D721Med (cell line): ENCODE measurements around the gene STEAP2.

Experiments used
- DNase-seq: peaks from one replicate; pipeline ENCODE4 v3.0.0; 2011; ENCODE audit warnings: low spot score; ENCODE audit not compliant: insufficient read length
- FAIRE-seq: peaks from 2 replicates; lab custom pipeline; 2011; peaks lifted over from hg19 to GRCh38; lab: Jason Lieb, UNC
- CTCF ChIP-seq: IDR thresholded peaks from 2 replicates; pipeline ENCODE4 v1.5.1; 2012; ENCODE audit warnings: mild to moderate bottlenecking, control low read depth; ENCODE audit not compliant: insufficient read depth; ENCODE audit errors: missing control alignments

Gene STEAP2

GRCh38 chr7:90224195-90224594, 12.7 kb downstream of the STEAP2 start:
- TF ChIP-seq CTCF = no peak
- no peak for FAIRE-seq

GRCh38 chr7:90225181-90225580, 13.6 kb downstream of the STEAP2 start:
- FAIRE-seq (peak; percentile 94), DNase-seq (no peak)
- no peak for TF ChIP-seq CTCF

More at GRCh38 chr7:90224195-90224594, 12.7 kb downstream of the STEAP2 start:
- no peak for DNase-seq

- no peak for TF ChIP-seq CTCF
- FAIRE-seq = no peak
- no peak for DNase-seq
These were observed 14.1 kb downstream of the STEAP2 start for GRCh38 chr7:90225601-90226000.

GRCh38 chr7:90227259-90227658, 15.7 kb downstream of the STEAP2 start:
- TF ChIP-seq CTCF = no peak
- DNase-seq (no peak), FAIRE-seq (no peak)

GRCh38 chr7:90229682-90230081, 18.1 kb downstream of the STEAP2 start:
- TF ChIP-seq CTCF = no peak
- FAIRE-seq (no peak), DNase-seq (no peak)

- DNase-seq (no peak), FAIRE-seq (no peak)
- TF ChIP-seq CTCF = no peak
These were observed 19.3 kb downstream of the STEAP2 start for GRCh38 chr7:90230834-90231233.

- DNase-seq = no peak
- FAIRE-seq = no peak
- TF ChIP-seq CTCF = no peak
These were observed 19.8 kb downstream of the STEAP2 start for GRCh38 chr7:90231304-90231703.
